ENCODE results near the gene TAF11L14.
"Not testable (repeated sequence)": the region's sequence is repeated elsewhere in the genome, so short reads cannot be mapped to it uniquely, and the experiment has no call there.

TAF11L14 gene

GRCh38 chr5:17634160-17634559 lies at the start of gene TAF11L14:
TAF11L14 (plus strand) TSS chr5:17634460.
- DNase-seq (ENCODE audit: low spot score), result no peak

- DNase-seq (ENCODE audit: low spot score), result not testable (repeated sequence)
These were observed 48.6 kb upstream of the TAF11L14 start, which contains the start of gene TAF11L7 for GRCh38 chr5:17585658-17586057. TAF11L7 (minus strand) TSS chr5:17585758.

- DNase-seq (ENCODE audit: low spot score), result not testable (repeated sequence)
These were observed 43.4 kb upstream of the TAF11L14 start, which contains the start of gene TAF11L8 for GRCh38 chr5:17590860-17591259. TAF11L8 (minus strand) TSS chr5:17590960.

DNA sequence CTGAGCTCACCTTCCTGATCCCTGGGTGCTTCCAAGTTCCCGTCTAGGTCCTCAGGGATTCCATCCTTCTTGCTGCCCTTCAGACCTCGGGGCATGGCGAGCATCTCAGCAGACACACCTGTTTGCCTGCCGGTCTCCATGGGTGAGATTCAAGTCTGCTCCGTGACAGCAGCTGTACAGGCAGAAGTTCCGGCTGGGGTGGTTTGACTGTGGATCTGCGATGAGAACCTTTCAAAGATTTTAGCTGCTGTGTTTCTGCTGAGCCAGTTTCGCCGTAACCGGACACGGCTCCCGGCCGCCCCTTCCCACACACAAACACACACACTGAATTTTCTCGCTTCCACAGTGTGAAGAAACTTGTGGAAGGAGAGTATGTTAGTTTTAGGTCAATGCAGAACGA lies 40.0 kb upstream of the TAF11L14 start, which contains the start of gene TAF11L9:
Gene TAF11L9, minus strand, starts transcription at position 140 of the 400 bp plus-strand sequence.
- DNase-seq (ENCODE audit: low spot score), result not testable (repeated sequence)

- DNase-seq (ENCODE audit: low spot score), result not testable (repeated sequence)
These were observed 36.5 kb upstream of the TAF11L14 start, which contains the start of gene TAF11L10 for GRCh38 chr5:17597728-17598127. TAF11L10 (minus strand) TSS chr5:17597828.

- not testable (repeated sequence) for DNase-seq (ENCODE audit: low spot score)
These were observed 30.4 kb upstream of the TAF11L14 start, which contains the start of gene TAF11L11 for GRCh38 chr5:17603880-17604279. TAF11L11 (plus strand) TSS chr5:17604183.

- DNase-seq (ENCODE audit: low spot score), result no peak
These were observed 29.3 kb upstream of the TAF11L14 start for GRCh38 chr5:17604951-17605350.

DNA sequence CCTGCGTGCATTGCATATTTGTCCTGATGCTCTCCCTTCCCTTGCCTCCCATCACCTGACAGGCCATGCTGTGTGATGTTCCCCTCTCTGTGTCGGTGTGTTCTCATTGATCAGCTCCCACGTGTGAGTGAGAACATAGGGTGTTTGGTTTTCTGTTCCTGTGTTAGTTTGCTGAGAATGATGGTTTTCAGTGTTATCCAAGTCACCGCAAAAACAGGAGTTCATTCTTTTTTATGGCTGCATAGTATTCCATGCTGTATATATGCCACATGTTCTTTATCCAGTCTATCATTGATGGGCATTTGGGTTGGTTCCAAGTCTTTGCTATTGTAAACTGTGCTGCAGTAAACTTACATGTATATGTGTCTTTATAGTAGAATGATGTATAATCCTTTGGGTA lies 26.8 kb upstream of the TAF11L14 start:
- DNase-seq (ENCODE audit: low spot score), result not testable (repeated sequence)

DNA sequence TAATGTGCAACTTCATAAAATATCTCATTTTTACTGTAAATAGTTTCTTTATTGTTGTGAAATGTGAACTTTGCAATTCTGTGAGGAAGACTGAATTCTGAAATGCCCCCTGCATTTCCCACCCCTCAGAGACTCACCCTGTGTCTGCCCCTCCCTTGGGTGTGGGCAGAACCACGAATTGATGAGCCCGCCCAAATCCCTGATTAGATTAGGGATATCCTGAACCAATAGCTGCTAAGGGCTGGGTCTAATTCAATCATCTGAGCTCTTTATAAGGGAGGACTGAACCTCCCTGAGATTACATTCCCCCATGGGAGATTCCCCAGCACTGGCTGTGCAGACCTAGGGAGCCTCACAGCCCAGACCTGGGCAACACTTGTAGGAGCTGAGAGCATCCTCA lies 24.2 kb upstream of the TAF11L14 start, which contains the start of gene TAF11L12:
Gene TAF11L12, plus strand, starts transcription at position 301 of the 400 bp plus-strand sequence.
- DNase-seq (ENCODE audit: low spot score), result not testable (repeated sequence)

- no peak for DNase-seq (ENCODE audit: low spot score)
These were observed 19.2 kb upstream of the TAF11L14 start for GRCh38 chr5:17614872-17615605.

DNA sequence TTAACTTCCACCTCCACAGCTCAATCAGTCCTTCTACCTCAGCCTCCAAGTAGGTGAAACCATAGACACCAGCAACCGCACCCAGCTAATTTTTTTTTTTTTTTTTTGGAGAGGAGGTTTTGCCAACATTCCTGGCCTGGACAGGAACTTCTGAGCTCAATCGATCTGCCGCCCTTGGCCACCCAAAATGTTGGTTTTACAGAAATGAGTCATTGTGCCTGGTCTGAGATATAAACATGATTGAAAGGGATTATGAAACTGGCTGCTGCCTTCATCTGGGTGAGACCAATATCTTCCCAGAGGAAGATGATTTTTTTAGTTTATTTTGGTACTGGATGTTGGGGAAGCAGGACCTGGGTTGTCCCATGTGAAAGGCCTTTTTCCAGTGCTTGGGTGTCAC lies 14.9 kb upstream of the TAF11L14 start:
- no peak for DNase-seq (ENCODE audit: low spot score)

- no peak for DNase-seq (ENCODE audit: low spot score)
These were observed 13.6 kb upstream of the TAF11L14 start for GRCh38 chr5:17620627-17621026.

DNA sequence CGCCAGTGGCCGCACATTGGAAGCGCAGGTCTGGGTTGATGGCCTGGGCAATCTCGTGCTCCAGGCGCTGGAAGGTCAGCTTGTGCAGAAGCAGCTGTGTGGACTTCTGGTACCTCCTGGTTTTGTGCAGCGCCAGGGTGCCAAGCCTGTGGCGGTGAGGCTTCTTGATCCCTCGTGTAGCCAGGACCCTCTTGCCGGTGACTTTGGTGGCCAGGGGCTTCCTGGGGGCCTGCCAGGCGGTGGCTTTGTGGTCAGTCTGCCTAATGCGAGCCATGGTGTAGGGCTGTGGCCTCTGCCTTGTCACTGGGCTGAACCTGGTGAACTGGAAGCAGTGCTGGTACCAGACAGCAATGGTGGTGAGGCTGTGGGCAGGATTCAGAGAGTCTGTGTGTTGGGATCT lies 8.6 kb upstream of the TAF11L14 start:
- no peak for DNase-seq (ENCODE audit: low spot score)

- not testable (repeated sequence) for DNase-seq (ENCODE audit: low spot score)
These were observed 2.5 kb upstream of the TAF11L14 start, which contains the start of gene TAF11L13 for GRCh38 chr5:17631788-17632187. TAF11L13 (plus strand) TSS chr5:17632088.

DNA sequence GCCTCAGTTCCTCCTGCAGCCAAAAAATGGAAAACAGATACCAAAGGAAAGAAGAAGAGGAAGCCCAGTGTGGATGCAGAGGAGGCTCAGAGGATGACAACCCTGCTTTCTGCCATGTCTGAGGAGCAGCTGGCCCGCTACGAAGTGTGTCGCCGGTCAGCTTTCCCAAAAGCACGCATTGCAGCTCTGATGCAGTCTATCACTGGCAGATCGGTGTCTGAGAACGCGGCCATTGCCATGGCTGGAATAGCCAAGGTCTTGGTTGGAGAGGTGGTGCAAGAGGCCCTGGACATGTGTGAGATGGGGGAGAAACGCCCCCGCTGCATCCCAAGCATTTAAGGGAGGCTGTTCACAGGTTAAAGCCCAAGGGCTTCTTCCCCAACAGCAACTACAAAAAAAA lies 15.0 kb downstream of the TAF11L14 start:
- DNase-seq (ENCODE audit: low spot score), result not testable (repeated sequence)

DNA sequence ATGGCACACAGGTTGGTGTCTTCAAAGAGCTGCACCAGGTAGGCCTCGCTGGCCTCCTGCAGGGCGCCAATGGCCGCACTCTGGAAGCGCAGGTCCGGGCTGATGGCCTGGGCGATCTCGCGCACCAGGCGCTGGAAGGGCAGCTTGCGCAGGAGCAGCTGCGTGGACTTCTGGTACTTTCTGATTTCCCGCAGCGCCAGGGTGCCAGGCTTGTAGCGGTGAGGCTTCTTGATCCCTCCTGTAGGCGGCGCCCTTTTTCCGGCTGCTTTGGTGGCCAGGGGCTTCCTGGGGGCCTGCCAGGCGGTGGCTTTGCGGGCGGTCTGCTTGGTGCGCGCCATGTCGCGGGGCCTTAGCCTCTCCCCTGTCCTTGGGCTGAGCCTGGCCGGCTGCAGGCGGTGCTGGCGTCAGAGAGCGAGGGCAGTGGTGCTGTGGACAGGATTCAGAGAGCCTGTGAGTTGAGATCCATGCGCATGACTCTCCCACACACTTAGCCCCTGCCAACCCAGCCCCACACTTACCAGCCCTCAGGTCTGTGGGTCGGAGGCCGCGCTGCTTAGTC lies 21.0 kb downstream of the TAF11L14 start:
- not testable (repeated sequence) for DNase-seq (ENCODE audit: low spot score)

DNA sequence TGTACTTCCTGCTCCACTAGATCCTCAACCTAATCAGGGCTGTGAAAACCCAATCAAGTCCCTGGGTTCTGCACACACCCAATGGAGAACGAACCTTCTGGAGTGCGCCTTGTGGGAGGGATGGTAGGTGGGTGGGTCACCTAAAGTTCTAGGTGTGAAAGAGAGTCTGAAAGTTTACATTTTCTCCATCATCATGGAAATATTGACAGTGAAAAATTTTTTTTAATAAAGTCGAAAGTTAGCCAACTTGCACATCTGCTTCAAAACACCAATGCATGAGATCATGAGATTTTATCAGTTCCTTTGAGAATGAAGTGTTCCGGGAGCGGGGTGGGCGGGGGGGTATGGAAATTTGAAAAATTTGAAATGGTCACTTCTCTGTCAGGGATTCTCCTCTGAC lies 21.7 kb downstream of the TAF11L14 start:
- DNase-seq (ENCODE audit: low spot score), result no peak

DNA sequence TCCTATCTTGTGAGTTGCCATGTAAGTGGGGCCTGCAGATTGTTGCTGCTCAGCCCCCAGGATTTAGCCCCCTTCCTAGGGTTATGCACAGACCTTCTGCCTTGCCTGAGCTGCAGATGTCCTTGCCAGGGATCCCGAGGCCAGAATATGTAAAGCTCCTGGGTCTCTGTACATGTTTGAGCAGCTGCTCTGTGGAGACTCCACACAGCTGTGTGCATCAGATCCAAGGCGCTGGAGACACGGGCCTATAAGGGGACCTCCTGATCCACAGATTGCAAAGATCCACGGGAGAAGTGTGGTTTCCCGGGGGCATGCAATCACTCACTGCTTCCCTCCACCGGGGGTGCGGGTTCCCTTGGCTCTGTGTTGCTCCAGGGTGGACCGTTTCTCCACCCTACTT lies 28.9 kb downstream of the TAF11L14 start:
- no peak for DNase-seq (ENCODE audit: low spot score)

DNA sequence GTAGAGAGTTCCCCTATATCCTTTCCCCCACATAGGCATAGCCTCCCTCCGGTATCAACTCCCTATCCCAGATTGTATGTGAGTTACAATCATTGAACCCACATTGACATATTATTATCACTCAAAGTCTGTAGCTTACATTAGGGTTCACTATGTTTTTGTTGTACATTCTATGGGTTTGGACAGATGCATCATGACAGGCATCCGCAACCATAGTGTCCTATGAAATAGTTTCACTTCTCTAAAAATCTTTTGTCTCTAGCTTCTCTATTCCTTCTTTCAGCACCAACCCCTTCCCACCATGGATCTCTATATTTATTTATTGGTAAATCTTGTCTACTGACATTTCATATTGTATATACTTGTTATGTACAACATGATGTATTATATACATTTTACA lies 31.6 kb downstream of the TAF11L14 start:
- DNase-seq (ENCODE audit: low spot score), result no peak

DNA sequence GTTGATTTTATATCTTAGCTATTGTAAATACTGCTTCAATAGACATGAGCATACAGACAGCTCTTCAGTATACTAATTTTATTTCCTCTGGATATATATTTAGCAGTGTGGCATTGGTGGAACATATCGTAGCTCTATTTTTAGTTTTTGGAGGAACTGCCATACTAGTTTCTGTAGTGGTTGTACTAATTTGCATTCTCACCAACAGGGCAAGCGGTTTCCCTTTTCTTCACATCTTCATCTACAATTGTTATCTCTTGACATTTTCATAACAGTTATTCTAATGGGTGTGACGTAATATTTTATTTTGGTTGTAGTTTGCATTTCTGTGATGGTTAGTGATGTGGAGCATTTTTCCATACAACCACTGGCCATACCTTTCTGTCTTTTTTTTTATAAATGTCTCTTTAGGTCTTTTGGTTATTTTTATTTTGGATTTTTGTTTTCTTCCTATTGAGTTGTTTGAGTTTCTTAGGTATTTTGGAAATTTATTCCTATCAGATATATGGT lies 32.5 kb downstream of the TAF11L14 start:
- DNase-seq (ENCODE audit: low spot score), result no peak

DNA sequence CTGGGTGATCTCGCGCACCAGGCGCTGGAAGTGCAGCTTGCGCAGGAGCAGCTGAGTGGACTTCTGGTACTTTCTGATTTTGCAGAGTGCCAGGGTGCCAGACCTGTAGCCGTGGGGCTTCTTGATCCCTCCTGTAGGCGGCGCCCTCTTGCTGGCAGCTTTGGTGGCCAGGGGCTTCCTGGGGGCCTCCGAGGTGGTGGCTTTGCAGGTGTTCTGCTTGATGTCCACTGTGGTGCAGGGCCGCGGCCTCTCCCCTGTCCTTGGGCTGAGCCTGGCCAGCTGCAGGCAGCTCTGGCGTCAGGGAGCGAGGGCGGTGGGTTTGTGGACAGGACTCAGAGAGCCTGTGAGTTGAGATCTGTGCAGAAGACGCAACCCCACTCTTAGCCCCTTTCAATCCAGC lies 36.1 kb downstream of the TAF11L14 start:
- DNase-seq (ENCODE audit: low spot score), result no peak

- DNase-seq (ENCODE audit: low spot score), result no peak
These were observed 44.6 kb downstream of the TAF11L14 start for GRCh38 chr5:17678751-17679324.

Measured in left forelimb (tissue), 1 donor.